OCI-LY3 (cell line): ENCODE measurements around the gene ANO10.

Experiments used
- CTCF ChIP-seq: fragments of 200-600, 300-600 bp; sonication (generic); IDR thresholded peaks from 2 replicates; pipeline ENCODE4 v1.5.1; 2014; ENCODE audit warnings: antibody characterized with exemption, low read length, low read depth
- EZH2phosphoT487 ChIP-seq: fragments of 200-600 bp; shearing (Covaris generic); IDR thresholded peaks from 2 replicates; pipeline ENCODE4 v1.6.1; 2018; ENCODE audit warnings: antibody characterized with exemption, mixed run types, low read depth

GRCh38 chr3:43344520-43344919 is 277.3 kb downstream of the ANO10 start:
- TF ChIP-seq CTCF (no peak), EZH2phosphoT487 (no peak)
